Adrenal gland (tissue), 5 donors: ENCODE measurements around the gene TNIK.

Experiments
- CTCF ChIP-seq, 6 experiments: fragments of 450-650 bp in 4 of 6; fragments of 200-600 bp in 2 of 6; sonication (generic) in 1 of 6; IDR thresholded peaks; 1 replicate in 5 of 6; 2 replicates in 1 of 6; pipeline versions ENCODE4 v1.5.1 to v1.8.0; 2016 to 2021; ENCODE audit warnings: antibody characterized with exemption in 6 of 6, mild to moderate bottlenecking in 2 of 6, moderate library complexity in 1 of 6
- POLR2A ChIP-seq, 2 donors: fragments of 450-650 bp; IDR thresholded peaks; one replicate each; pipeline ENCODE4 v1.6.1; 2017; ENCODE audit warnings: antibody characterized with exemption in 2 of 2, mild to moderate bottlenecking in 2 of 2, moderate library complexity in 1 of 2
- donor health status: DM: no; HTN: no; CAD: no.

GRCh38 chr3:171442184-171442583, 18.0 kb downstream of the TNIK start:
- no peak for TF ChIP-seq CTCF (IDR thresholded peaks at IDR 0.05)
- TF ChIP-seq POLR2A (IDR thresholded peaks at IDR 0.05): no peak
